ENCODE data around the gene ARID1B. TPM values are rescaled to one million over a fixed set of nuclear protein-coding genes. Genes with fewer than 3 reads are reported as not detected.

The ARID1B gene
- total RNA-seq, 4 donors from 2014 or later = 25.2 to 103 (median 59.5) TPM

- no peaks in the 10 kb centered on the region for H3K36me3 ChIP-seq
- no peak overlapping the region for H3K27ac ChIP-seq
- no peak overlapping the region for H3K4me3 ChIP-seq
- no peaks in the 10 kb centered on the region for H3K4me1 ChIP-seq
- intact Hi-C loops (cut with DNase I) = no loop called here
- no peaks in the 10 kb centered on the region for H3K27me3 ChIP-seq
- WGBS, 2 donors = 88 to 95% methylated on average over 10 of the region's 10 CpGs
- TF ChIP-seq POLR2A (IDR thresholded peaks at IDR 0.05) (no peak), CTCF (IDR thresholded peaks at IDR 0.05) (no peak)
- DNase-seq = no peak
- H3K9me3 ChIP-seq = no peaks in the 10 kb centered on the region
These were observed 12.1 kb upstream of the ARID1B start for GRCh38 chr6:156765117-156765516.

- DNase-seq = no peak
- intact Hi-C loops (cut with DNase I) = no loop called here
These were observed 9.3 kb upstream of the ARID1B start for GRCh38 chr6:156767603-156768467.

GRCh38 chr6:156771047-156771446, 6.1 kb upstream of the ARID1B start:
- Histone ChIP-seq H3K36me3 (no peaks in the 10 kb centered on the region), H3K4me1 (peaks cover 0 to 20% (median 15%) of the 10 kb centered on the region in 3 donors), H3K9me3 (no peaks in the 10 kb centered on the region), H3K27me3 (no peaks in the 10 kb centered on the region), H3K27ac (no peak overlapping the region), H3K4me3 (no peak overlapping the region)
- intact Hi-C loops (cut with DNase I) = loop anchor here (10.0 kb wide), 1 partner anchor 206 kb away; no protein-coding TSS in a partner anchor
- TF ChIP-seq POLR2A (IDR thresholded peaks at IDR 0.05) (no peak), CTCF (IDR thresholded peaks at IDR 0.05) (no peak)
- 67 to 83% methylated on average over 2 to 3 of the region's 3 CpGs for WGBS, 2 donors
- DNase-seq = no peak

More at GRCh38 chr6:156767603-156768467, 9.3 kb upstream of the ARID1B start:
- Histone ChIP-seq H3K9me3 (no peaks in the 10 kb centered on the region), H3K4me3 (no peak overlapping the region), H3K4me1 (no peaks in the 10 kb centered on the region), H3K27ac (no peak overlapping the region), H3K27me3 (no peaks in the 10 kb centered on the region), H3K36me3 (no peaks in the 10 kb centered on the region)
- 83 to 87% methylated on average over 8 to 9 of the region's 9 CpGs for WGBS, 2 donors
- TF ChIP-seq CTCF (IDR thresholded peaks at IDR 0.05) (no peak), POLR2A (IDR thresholded peaks at IDR 0.05) (no peak)

GRCh38 chr6:156771761-156772160, 5.4 kb upstream of the ARID1B start:
- no peak for TF ChIP-seq CTCF (IDR thresholded peaks at IDR 0.05)
- no peak for TF ChIP-seq POLR2A (IDR thresholded peaks at IDR 0.05)
- Histone ChIP-seq H3K4me1 (peaks cover 0 to 27% (median 17%) of the 10 kb centered on the region in 3 donors), H3K27me3 (no peaks in the 10 kb centered on the region), H3K4me3 (no peak overlapping the region), H3K9me3 (no peaks in the 10 kb centered on the region), H3K27ac (no peak overlapping the region), H3K36me3 (no peaks in the 10 kb centered on the region)
- DNase-seq = no peak
- intact Hi-C loops (cut with DNase I) = loop anchor here (10.0 kb wide), 1 partner anchor 207 kb away; no protein-coding TSS in a partner anchor
- WGBS, 2 donors = 97% methylated on average over 7 of the region's 7 CpGs

GRCh38 chr6:156773476-156773875, 3.7 kb upstream of the ARID1B start:
- intact Hi-C loops (cut with DNase I) = loop anchor here (10.0 kb wide), 1 partner anchor 209 kb away; no protein-coding TSS in a partner anchor
- Histone ChIP-seq H3K4me3 (no peak overlapping the region), H3K27ac (peak overlapping the region in 2 of 4 donors; percentile 98 to 99), H3K27me3 (no peaks in the 10 kb centered on the region), H3K9me3 (no peaks in the 10 kb centered on the region), H3K4me1 (peaks cover 0 to 28% (median 17%) of the 10 kb centered on the region in 3 donors), H3K36me3 (no peaks in the 10 kb centered on the region)
- 62 to 86% methylated on average over 5 of the region's 5 CpGs for WGBS, 2 donors
- TF ChIP-seq POLR2A (IDR thresholded peaks at IDR 0.05) (no peak), CTCF (IDR thresholded peaks at IDR 0.05) (no peak)
- DNase-seq = no peak
